Smooth muscle cell (in vitro differentiated cells): Measurements from ENCODE around the gene SMIM9. TPM values are rescaled to one million over a fixed set of nuclear protein-coding genes. Genes with fewer than 3 reads are reported as not detected.

ENCODE experiments used
- DNase-seq: peaks from one replicate; lab custom pipeline; 2025; ENCODE audit not compliant: unreplicated experiment; lab: John Stamatoyannopoulos, UW
- H2AFZ ChIP-seq: fragments of 200-600 bp; sonication (generic); 2 replicates; pipeline ENCODE4 v1.6.0; 2016; ENCODE audit warnings: antibody characterized with exemption, low read depth, mild to moderate bottlenecking
- H3F3A ChIP-seq: fragments of 200-600 bp; sonication (generic); 2 replicates; pipeline ENCODE4 v1.6.0; 2017; ENCODE audit warnings: antibody characterized with exemption, low read depth
- H3K27ac ChIP-seq: fragments of 200-600 bp; sonication (generic); 2 replicates; pipeline ENCODE4 v1.5.1; 2016; ENCODE audit warnings: low read depth, mild to moderate bottlenecking
- H3K27me3 ChIP-seq: fragments of 200-600 bp; sonication (generic); 2 replicates; pipeline ENCODE4 v1.6.1; 2016; ENCODE audit warnings: low read depth, mild to moderate bottlenecking
- H3K36me3 ChIP-seq: fragments of 200-600 bp; sonication (generic); 2 replicates; pipeline ENCODE4 v1.5.1; 2016; ENCODE audit warnings: low read depth
- H3K4me1 ChIP-seq: fragments of 200-600 bp; sonication (generic); 2 replicates; pipeline ENCODE4 v1.5.1; 2016; ENCODE audit warnings: low read depth
- H3K4me2 ChIP-seq: fragments of 200-600 bp; sonication (generic); 2 replicates; pipeline ENCODE4 v1.6.0; 2016; ENCODE audit warnings: mild to moderate bottlenecking
- H3K4me3 ChIP-seq: fragments of 200-600 bp; sonication (generic); 2 replicates; pipeline ENCODE4 v1.5.1; 2016; ENCODE audit warnings: mild to moderate bottlenecking
- H3K79me2 ChIP-seq: fragments of 200-600 bp; sonication (generic); 2 replicates; pipeline ENCODE4 v1.6.0; 2016; ENCODE audit warnings: low read depth, mild to moderate bottlenecking
- H3K9ac ChIP-seq: fragments of 200-600 bp; sonication (generic); 2 replicates; pipeline ENCODE4 v1.6.0; 2016; ENCODE audit warnings: low read depth
- H3K9me3 ChIP-seq: fragments of 200-600 bp; sonication (generic); replicated peaks from 2 replicates; pipeline ENCODE4 v1.5.1; 2016; ENCODE audit warnings: low read depth
- H4K20me1 ChIP-seq: fragments of 200-600 bp; sonication (generic); 2 replicates; pipeline ENCODE4 v1.6.0; 2016; ENCODE audit warnings: low read depth
- WGBS: methylation state at CpG from one replicate; pipeline ENCODE4 v1.1.7; 2016; ENCODE audit warnings: low lambda C conversion rate; 5-methylcytosine and 5-hydroxymethylcytosine counted together
- polyA plus RNA-seq: library from polyadenylated mRNA; unstranded; fragments of >200 nt; fragmentation: Nextera tagmentation; extraction: Ambion mirVana; gene quantifications from 2 replicates; pipeline ENCODE4 v1.2.1, GENCODE V29; 2016
- total RNA-seq: library from RNA; depleted of rRNA; stranded (reverse); fragments of >200 nt; gene quantifications from 2 replicates; pipeline ENCODE4 v1.2.3, GENCODE V29; 2014
- TF ChIP-seq, protein P1 (sequence below): fragments of 200-600 bp; sonication (generic); IDR thresholded peaks from 2 replicates; pipeline ENCODE4 v1.5.1; 2017; ENCODE audit warnings: borderline replicate concordance, mild to moderate bottlenecking, antibody characterized with exemption; ENCODE audit not compliant: insufficient read depth, poor library complexity, severe bottlenecking

Gene SMIM9
- total and polyA plus RNA-seq, 2 experiments from 2014 or later: not detected

GRCh38 chrX:154813801-154814200 is 20.7 kb downstream of the SMIM9 start:
- no peaks in the 10 kb centered on the region for H3K79me2 ChIP-seq
- no peak overlapping the region for H3K4me2 ChIP-seq
- no peak overlapping the region for H3K9ac ChIP-seq
- TF ChIP-seq, protein P1, sequence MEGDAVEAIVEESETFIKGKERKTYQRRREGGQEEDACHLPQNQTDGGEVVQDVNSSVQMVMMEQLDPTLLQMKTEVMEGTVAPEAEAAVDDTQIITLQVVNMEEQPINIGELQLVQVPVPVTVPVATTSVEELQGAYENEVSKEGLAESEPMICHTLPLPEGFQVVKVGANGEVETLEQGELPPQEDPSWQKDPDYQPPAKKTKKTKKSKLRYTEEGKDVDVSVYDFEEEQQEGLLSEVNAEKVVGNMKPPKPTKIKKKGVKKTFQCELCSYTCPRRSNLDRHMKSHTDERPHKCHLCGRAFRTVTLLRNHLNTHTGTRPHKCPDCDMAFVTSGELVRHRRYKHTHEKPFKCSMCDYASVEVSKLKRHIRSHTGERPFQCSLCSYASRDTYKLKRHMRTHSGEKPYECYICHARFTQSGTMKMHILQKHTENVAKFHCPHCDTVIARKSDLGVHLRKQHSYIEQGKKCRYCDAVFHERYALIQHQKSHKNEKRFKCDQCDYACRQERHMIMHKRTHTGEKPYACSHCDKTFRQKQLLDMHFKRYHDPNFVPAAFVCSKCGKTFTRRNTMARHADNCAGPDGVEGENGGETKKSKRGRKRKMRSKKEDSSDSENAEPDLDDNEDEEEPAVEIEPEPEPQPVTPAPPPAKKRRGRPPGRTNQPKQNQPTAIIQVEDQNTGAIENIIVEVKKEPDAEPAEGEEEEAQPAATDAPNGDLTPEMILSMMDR: no peak
- no peaks in the 10 kb centered on the region for H4K20me1 ChIP-seq
- DNase-seq: no peak
- H3F3A ChIP-seq: no peaks in the 10 kb centered on the region
- no peak overlapping the region for H2AFZ ChIP-seq
- H3K4me1 ChIP-seq: no peaks in the 10 kb centered on the region
- H3K36me3 ChIP-seq: no peaks in the 10 kb centered on the region
- no peak overlapping the region for H3K4me3 ChIP-seq
- no peaks in the 10 kb centered on the region for H3K9me3 ChIP-seq
- no peaks in the 10 kb centered on the region for H3K27me3 ChIP-seq
- WGBS: 23% methylated on average over 1 of the region's 1 CpG
- H3K27ac ChIP-seq: no peak overlapping the region

DNA sequence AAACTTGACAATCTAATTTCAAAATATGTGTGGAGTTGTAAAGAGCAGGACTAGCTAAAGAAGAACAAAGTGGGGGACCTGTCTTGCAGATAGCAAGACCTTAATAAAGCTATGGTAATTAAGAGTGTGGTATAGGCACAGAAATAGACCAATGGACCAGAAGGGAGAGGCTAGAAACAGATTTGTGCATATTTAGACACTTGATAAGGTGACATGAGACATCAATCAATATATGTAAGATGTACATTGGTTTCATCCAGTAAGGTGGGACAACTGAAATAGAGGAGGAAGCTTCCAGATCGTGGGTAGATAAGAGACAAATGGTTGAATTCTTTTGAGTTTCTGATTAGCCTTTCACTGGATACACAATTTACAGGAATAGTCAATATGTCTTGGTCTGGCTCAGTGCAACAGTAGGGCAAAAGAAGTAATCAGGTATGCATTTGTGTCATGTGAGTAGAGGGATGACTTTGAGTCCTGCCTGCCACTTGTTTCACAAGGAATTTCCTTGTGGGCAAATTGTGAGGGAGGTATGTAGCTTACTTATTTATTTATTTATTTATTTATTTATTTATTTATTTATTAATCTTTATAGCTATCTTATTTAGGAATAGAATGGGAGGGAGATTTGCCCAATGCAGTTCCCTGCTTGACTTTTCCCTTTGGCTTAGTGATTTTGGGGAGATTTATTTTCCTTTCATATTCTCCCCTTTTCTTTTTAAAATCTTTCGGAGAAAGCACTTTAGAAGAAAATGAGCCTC is 21.9 kb downstream of the SMIM9 start:
- TF ChIP-seq, protein P1: no peak
- WGBS: 76% methylated on average over 2 of the region's 2 CpGs
- no peak overlapping the region for H3K4me2 ChIP-seq

DNA sequence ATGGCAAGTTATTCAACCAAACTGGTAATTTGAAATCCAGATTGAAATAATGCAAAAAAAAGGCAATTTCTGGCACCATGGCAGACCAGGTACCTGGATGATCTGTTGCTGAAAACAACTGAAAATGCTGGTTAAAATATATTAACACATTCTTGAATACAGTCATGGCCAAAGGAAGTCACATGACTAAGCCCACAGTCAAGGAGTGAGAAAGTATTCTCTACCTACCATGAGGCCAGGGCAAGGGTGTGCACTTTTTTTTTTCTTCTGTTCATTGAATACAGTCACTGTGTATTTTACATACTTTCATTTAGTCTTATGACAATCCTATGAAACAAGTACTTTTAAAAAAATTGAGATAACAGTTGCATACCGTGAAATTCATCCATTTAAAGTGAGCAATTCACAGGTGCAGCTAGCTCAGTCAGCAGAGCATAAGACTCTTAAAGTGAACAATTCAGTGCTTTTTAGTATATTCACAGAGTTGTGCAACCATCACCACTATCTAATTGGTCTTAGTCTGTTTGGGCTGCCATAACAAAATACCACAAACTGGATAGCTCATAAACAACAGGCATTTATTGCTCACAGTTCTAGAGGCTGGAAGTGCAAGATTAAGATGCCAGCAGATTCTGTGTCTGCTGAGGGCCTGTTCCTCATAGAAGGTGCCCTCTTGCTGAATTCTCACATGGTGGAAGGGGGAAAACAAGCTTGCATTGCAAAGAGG is 24.4 kb downstream of the SMIM9 start:
- Histone ChIP-seq H3K27me3 (no peaks in the 10 kb centered on the region), H4K20me1 (no peaks in the 10 kb centered on the region), H3K4me3 (no peak overlapping the region), H3F3A (no peaks in the 10 kb centered on the region), H3K36me3 (no peaks in the 10 kb centered on the region), H3K9me3 (no peaks in the 10 kb centered on the region), H2AFZ (no peak overlapping the region), H3K9ac (no peak overlapping the region), H3K27ac (no peak overlapping the region), H3K79me2 (no peaks in the 10 kb centered on the region), H3K4me2 (no peak overlapping the region), H3K4me1 (no peaks in the 10 kb centered on the region)
- DNase-seq: no peak
- TF ChIP-seq, protein P1: no peak
- WGBS: 72% methylated on average over 1 of the region's 1 CpG

More for the DNA sequence above, 21.9 kb downstream of the SMIM9 start:
- Histone ChIP-seq H2AFZ (no peak overlapping the region), H3K9me3 (no peaks in the 10 kb centered on the region), H3K27ac (no peak overlapping the region), H3K27me3 (no peaks in the 10 kb centered on the region), H4K20me1 (no peaks in the 10 kb centered on the region), H3K9ac (no peak overlapping the region), H3K4me3 (no peak overlapping the region), H3F3A (no peaks in the 10 kb centered on the region), H3K36me3 (no peaks in the 10 kb centered on the region), H3K4me1 (no peaks in the 10 kb centered on the region), H3K79me2 (no peaks in the 10 kb centered on the region)
- DNase-seq: no peak
